ENCODE results near the gene GMEB2. TPM values are rescaled to one million over a fixed set of nuclear protein-coding genes. Genes with fewer than 3 reads are reported as not detected.

Gene GMEB2
- total and polyA plus RNA-seq, 10 of the 15 experiments (the other 5 are each of a cell fraction or from before 2014, with no cell fraction given), result 0.08 to 15.1 (median 6.9) TPM

GRCh38 chr20:63586797-63587196 lies 40.1 kb downstream of the GMEB2 start:
- Histone ChIP-seq H3K27ac (ENCODE audit: control insufficient read depth, insufficient read depth) (no peak overlapping the region), H3K9ac (ENCODE audit: control insufficient read depth, insufficient read depth, low read length) (no peak overlapping the region), H3K79me2 (ENCODE audit: control insufficient read depth, insufficient read depth, low read length) (no peaks in the 10 kb centered on the region), H4K20me1 (ENCODE audit: control insufficient read depth, insufficient read depth) (no peaks in the 10 kb centered on the region), H3K4me2 (ENCODE audit: control insufficient read depth, insufficient read depth) (no peak overlapping the region), H3K36me3 (ENCODE audit: control insufficient read depth in 2 of 2, insufficient read depth in 2 of 2, low read length in 1 of 2) (peaks cover 3 to 4% of the 10 kb centered on the region in 2 experiments; a peak in 3 of 4 replicates), H2AFZ (ENCODE audit: control insufficient read depth, low read depth, low read length) (no peak overlapping the region), H3K4me3 (no peak overlapping the region), H3K27me3 (replicated peaks in 1 of 2; ENCODE audit: control insufficient read depth in 2 of 2, insufficient read depth in 2 of 2, low read length in 1 of 2) (no peaks in the 10 kb centered on the region), H3K4me1 (ENCODE audit: control insufficient read depth, insufficient read depth, low read length) (no peaks in the 10 kb centered on the region), H3K9me3 (replicated peaks; ENCODE audit: control insufficient read depth, insufficient read depth, low read length) (no peaks in the 10 kb centered on the region)
- ChIA-PET RAD21 (ENCODE audit: unreplicated experiment) (no interaction called here), POLR2A (no interaction called here), SMC1A (ENCODE audit: uncharacterized antibody, unreplicated experiment) (no interaction called here), CTCF (no interaction called here)
- intact Hi-C loops (cut with micrococcal nuclease; ENCODE audit: unreplicated experiment), result no loop called here
- DNase-seq (ENCODE audit: low read depth, low spot score) (no peak), ATAC-seq (no peak), FAIRE-seq (no peak)
- WGBS (ENCODE audit: insufficient coverage, insufficient replicate concordance, low lambda C conversion rate, missing lambda C conversion rate), result 77% methylated on average over 17 of the region's 17 CpGs
- BruUV-seq (replicated peaks), result no TSS peak
- TF ChIP-seq RELA (IDR thresholded peaks at IDR 0.05; ENCODE audit: borderline replicate concordance, partially characterized antibody) (no peak), POLR2A (IDR thresholded peaks at IDR 0.05; ENCODE audit: low read depth, low read length) (0 out of 2 replicates have a peak, but pooled peaks have one; percentile 7), MEF2A (IDR thresholded peaks at IDR 0.05; ENCODE audit: insufficient read depth, low read depth, low read length) (no peak), RB1 (IDR thresholded peaks at IDR 0.05; ENCODE audit: borderline replicate concordance) (no peak), GATAD2B (conservative IDR thresholded peaks at IDR 0.05; ENCODE audit: low read depth) (no peak)
- in situ Hi-C loops (cut with MboI), result no loop called here

- no peaks in the 10 kb centered on the region for H3K9me3 ChIP-seq (replicated peaks; ENCODE audit: control insufficient read depth, insufficient read depth, low read length)
- no peak overlapping the region for H2AFZ ChIP-seq (ENCODE audit: control insufficient read depth, low read depth, low read length)
- ChIA-PET POLR2A (no interaction called here), RAD21 (ENCODE audit: unreplicated experiment) (no interaction called here), SMC1A (ENCODE audit: uncharacterized antibody, unreplicated experiment) (no interaction called here), CTCF (no interaction called here)
- FAIRE-seq (no peak), ATAC-seq (no peak), DNase-seq (ENCODE audit: low read depth, low spot score) (no peak)
- H3K4me1 ChIP-seq (ENCODE audit: control insufficient read depth, insufficient read depth, low read length), result no peaks in the 10 kb centered on the region
- H3K79me2 ChIP-seq (ENCODE audit: control insufficient read depth, insufficient read depth, low read length), result no peaks in the 10 kb centered on the region
- H3K4me3 ChIP-seq, result no peak overlapping the region
- intact Hi-C loops (cut with micrococcal nuclease; ENCODE audit: unreplicated experiment) (no loop called here), in situ Hi-C loops (cut with MboI) (no loop called here)
- H3K27me3 ChIP-seq (replicated peaks in 1 of 2; ENCODE audit: control insufficient read depth in 2 of 2, insufficient read depth in 2 of 2, low read length in 1 of 2), result no peaks in the 10 kb centered on the region
- H3K4me2 ChIP-seq (ENCODE audit: control insufficient read depth, insufficient read depth), result no peak overlapping the region
- H3K9ac ChIP-seq (ENCODE audit: control insufficient read depth, insufficient read depth, low read length), result no peak overlapping the region
- BruUV-seq (replicated peaks), result no TSS peak
- H4K20me1 ChIP-seq (ENCODE audit: control insufficient read depth, insufficient read depth), result no peaks in the 10 kb centered on the region
- H3K36me3 ChIP-seq (ENCODE audit: control insufficient read depth in 2 of 2, insufficient read depth in 2 of 2, low read length in 1 of 2), result peaks cover 3 to 4% of the 10 kb centered on the region in 2 experiments; a peak in 3 of 4 replicates
- H3K27ac ChIP-seq (ENCODE audit: control insufficient read depth, insufficient read depth), result no peak overlapping the region
- TF ChIP-seq SP1 (IDR thresholded peaks at IDR 0.05; ENCODE audit: low read depth, low read length) (no peak), IRF4 (IDR thresholded peaks at IDR 0.05; ENCODE audit: low read depth, low read length) (no peak), PAX5 (IDR thresholded peaks at IDR 0.05; ENCODE audit: borderline replicate concordance, low read depth, low read length) (no peak), BHLHE40 (IDR thresholded peaks at IDR 0.05; ENCODE audit: borderline replicate concordance in 1 of 2, low read depth in 2 of 2, low read length in 1 of 2) (no peak), CHD1 (IDR thresholded peaks at IDR 0.05; ENCODE audit: low read depth, low read length) (no peak), BCL11A (IDR thresholded peaks at IDR 0.05; ENCODE audit: low read depth, low read length) (no peak), IRF5 (IDR thresholded peaks at IDR 0.05; ENCODE audit: borderline replicate concordance) (no peak), MTA2 (IDR thresholded peaks at IDR 0.05; ENCODE audit: low read depth) (no peak)
- 70% methylated on average over 15 of the region's 22 CpGs for WGBS (ENCODE audit: insufficient coverage, insufficient replicate concordance, low lambda C conversion rate, missing lambda C conversion rate)
Measured at GRCh38 chr20:63585616-63586565, 41.0 kb downstream of the GMEB2 start.
